Activated CD4-positive, CD25-positive, alpha-beta regulatory T cell treated with anti-CD3 and anti-CD28 coated beads, Interleukin-2, amount 50 U/mL, for 72 hours (primary cell): ENCODE measurements around the gene TSEN54.

Experiments
- DNase-seq: peaks from one replicate; pipeline ENCODE4 v3.0.0; 2021

TSEN54 gene

GRCh38 chr17:75504347-75505151, 11.8 kb upstream of the TSEN54 start:
- DNase-seq, result no peak

GRCh38 chr17:75505152-75505409, 11.2 kb upstream of the TSEN54 start:
- no peak for DNase-seq

GRCh38 chr17:75505640-75506039, 10.7 kb upstream of the TSEN54 start:
- no peak for DNase-seq

GRCh38 chr17:75506134-75506533, 10.2 kb upstream of the TSEN54 start:
- DNase-seq, result no peak

- DNase-seq, result no peak
Measured at GRCh38 chr17:75506888-75507287, 9.4 kb upstream of the TSEN54 start.

GRCh38 chr17:75507733-75508719, 8.3 kb upstream of the TSEN54 start:
- DNase-seq, result no peak

GRCh38 chr17:75508931-75509361, 7.4 kb upstream of the TSEN54 start:
- no peak for DNase-seq

GRCh38 chr17:75509528-75510258, 6.6 kb upstream of the TSEN54 start:
- no peak for DNase-seq

- no peak for DNase-seq
Measured at GRCh38 chr17:75511270-75511609, 5.1 kb upstream of the TSEN54 start.

- DNase-seq, result no peak
Measured at GRCh38 chr17:75511610-75512575, 4.4 kb upstream of the TSEN54 start.

- DNase-seq, result no peak
Measured at GRCh38 chr17:75512926-75513640, 3.2 kb upstream of the TSEN54 start.

GRCh38 chr17:75513641-75514000, 2.7 kb upstream of the TSEN54 start:
- no peak for DNase-seq

- DNase-seq, result no peak
Measured at GRCh38 chr17:75514299-75514918, 1.9 kb upstream of the TSEN54 start.

GRCh38 chr17:75514919-75515495, 1.3 kb upstream of the TSEN54 start:
- DNase-seq, result no peak

GRCh38 chr17:75515496-75516254, 653 bp upstream of the TSEN54 start, which contains the start of gene CASKIN2:
TSS of gene CASKIN2 (minus strand) at chr17:75515537. CDS start at chr17:75513804, 1,733 bp downstream.
- peak; percentile 85 for DNase-seq

- peak; percentile 47 for DNase-seq
Measured at GRCh38 chr17:75516619-75517296, 430 bp downstream of the TSEN54 start.

GRCh38 chr17:75517297-75517865, 1.1 kb downstream of the TSEN54 start:
- DNase-seq, result no peak

GRCh38 chr17:75518201-75518600, 1.9 kb downstream of the TSEN54 start:
- no peak for DNase-seq
